HepG2 (cell line): ENCODE data around the gene ZSCAN4. TPM values are rescaled to one million over a fixed set of nuclear protein-coding genes. Genes with fewer than 3 reads are reported as not detected.

Source experiments
- GABPB1 ChIP-seq: IDR thresholded peaks from 2 replicates; pipeline ENCODE4 v1.6.1; 2016; ENCODE audit warnings: mild to moderate bottlenecking, missing genetic modification reagents, moderate library complexity, missing compliant biosample characterization
- IRF9 ChIP-seq: sonication (generic); formaldehyde crosslinking; IDR thresholded peaks from 2 replicates; pipeline ENCODE4 v1.8.0; 2022; ENCODE audit warnings: missing genetic modification reagents, mild to moderate bottlenecking, borderline replicate concordance
- KAT2B ChIP-seq: fragments of 150-350 bp; IDR thresholded peaks from 2 replicates; pipeline ENCODE4 v1.6.1; 2014; ENCODE audit warnings: low read depth, low read length, borderline replicate concordance
- KLF16 ChIP-seq, 2 experiments: sonication (generic) in 1 of 2; formaldehyde crosslinking in 1 of 2; IDR thresholded peaks; 2 replicates each; pipeline versions ENCODE4 v1.6.1 to v1.8.0; 2016 to 2023; ENCODE audit warnings: missing genetic modification reagents in 2 of 2, missing compliant biosample characterization in 1 of 2
- LCORL ChIP-seq, 2 experiments: fragments of 450-650 bp in 1 of 2; sonication (generic) in 1 of 2; formaldehyde crosslinking in 1 of 2; IDR thresholded peaks; 2 replicates each; pipeline versions ENCODE4 v1.5.0 to v1.6.1; 2017 to 2020; ENCODE audit warnings: antibody characterized with exemption in 1 of 2, missing genetic modification reagents in 1 of 2
- RBM22 ChIP-seq: fragments of 200-400 bp; formaldehyde crosslinking; optimal IDR thresholded peaks from 2 replicates; pipeline ENCODE3; 2017; ENCODE audit warnings: mild to moderate bottlenecking, low read length, moderate library complexity
- RBM39 ChIP-seq: fragments of 200-400 bp; formaldehyde crosslinking; IDR thresholded peaks from one replicate; pipeline ENCODE4 v1.6.1; 2018; ENCODE audit warnings: antibody characterized with exemption, mild to moderate bottlenecking, low read depth, low read length; ENCODE audit not compliant: poor library complexity, severe bottlenecking
- RXRA ChIP-seq: sonication (generic); formaldehyde crosslinking; IDR thresholded peaks from 2 replicates; pipeline ENCODE4 v1.5.1; 2020; ENCODE audit warnings: missing genetic modification reagents
- SAP130 ChIP-seq: IDR thresholded peaks from 2 replicates; pipeline ENCODE4 v1.6.1; 2016; ENCODE audit warnings: low read depth
- SATB2 ChIP-seq: sonication (generic); formaldehyde crosslinking; IDR thresholded peaks from 2 replicates; pipeline ENCODE4 v1.5.0; 2020; ENCODE audit warnings: missing genetic modification reagents
- TAF1 ChIP-seq: sonication (generic); formaldehyde crosslinking; IDR thresholded peaks from 2 replicates; pipeline ENCODE4 v1.4.0; 2020; ENCODE audit warnings: missing genetic modification reagents
- TARDBP ChIP-seq: sonication (generic); formaldehyde crosslinking; IDR thresholded peaks from 2 replicates; pipeline ENCODE4 v1.8.0; 2022; ENCODE audit warnings: mild to moderate bottlenecking, missing genetic modification reagents
- TBX2 ChIP-seq: sonication (generic); formaldehyde crosslinking; IDR thresholded peaks from 2 replicates; pipeline ENCODE4 v1.5.0; 2020; ENCODE audit warnings: missing genetic modification reagents, mild to moderate bottlenecking, borderline replicate concordance
- TERF1 ChIP-seq: sonication (generic); formaldehyde crosslinking; IDR thresholded peaks from 2 replicates; pipeline ENCODE4 v1.8.0; 2022; ENCODE audit warnings: mild to moderate bottlenecking, missing genetic modification reagents, moderate library complexity
- ZBTB3 ChIP-seq: sonication (generic); formaldehyde crosslinking; IDR thresholded peaks from 2 replicates; pipeline ENCODE4 v1.4.0; 2020; ENCODE audit warnings: low read depth, mild to moderate bottlenecking, moderate library complexity, missing genetic modification reagents, borderline replicate concordance
- ZBTB38 ChIP-seq: sonication (generic); formaldehyde crosslinking; IDR thresholded peaks from 2 replicates; pipeline ENCODE4 v1.5.1; 2020; ENCODE audit warnings: mild to moderate bottlenecking, missing genetic modification reagents
- ZMAT3 ChIP-seq: sonication (generic); formaldehyde crosslinking; conservative IDR thresholded peaks from 2 replicates; pipeline ENCODE4 v1.7.0; 2021; ENCODE audit warnings: missing genetic modification reagents
- ZNF234 ChIP-seq: sonication (generic); formaldehyde crosslinking; conservative IDR thresholded peaks from 2 replicates; pipeline ENCODE4 v1.5.1; 2020; ENCODE audit warnings: mild to moderate bottlenecking, missing genetic modification reagents
- ZNF510 ChIP-seq: sonication (generic); formaldehyde crosslinking; IDR thresholded peaks from 2 replicates; pipeline ENCODE4 v1.4.0; 2020; ENCODE audit warnings: low read depth, mild to moderate bottlenecking, missing genetic modification reagents
- ZNF776 ChIP-seq: sonication (generic); formaldehyde crosslinking; IDR thresholded peaks from 2 replicates; pipeline ENCODE4 v1.4.0; 2020; ENCODE audit warnings: mild to moderate bottlenecking, missing genetic modification reagents
- ZSCAN25 ChIP-seq: sonication (generic); formaldehyde crosslinking; IDR thresholded peaks from 2 replicates; pipeline ENCODE4 v1.8.0; 2022; ENCODE audit warnings: mild to moderate bottlenecking, missing genetic modification reagents
- ZXDC ChIP-seq: sonication (generic); formaldehyde crosslinking; IDR thresholded peaks from 2 replicates; pipeline ENCODE4 v1.5.0; 2020; ENCODE audit warnings: mild to moderate bottlenecking, missing genetic modification reagents
- polyA plus RNA-seq, 8 experiments: library from polyadenylated mRNA; depleted of rRNA in 3 of 8; stranded (reverse) in 7 of 8; unstranded in 1 of 8; fragments of >200 nt; fragmentation: Illumina TruSeq in 4 of 8; extraction: Trizol in 4 of 8; gene quantifications; 2 replicates each; pipeline versions ENCODE4 v1.2.1 to v1.2.3, GENCODE V29; 2011 to 2016; ENCODE audit warnings: low read depth in 4 of 8, missing spikeins in 1 of 8, mixed read lengths in 1 of 8; ENCODE audit not compliant: insufficient read depth in 1 of 8
- total RNA-seq, 5 experiments: library from RNA; depleted of rRNA; stranded (reverse); fragments of >200 nt; fragmentation: Illumina TruSeq; extraction: Trizol; gene quantifications; 2 replicates each; pipeline ENCODE4 v1.2.3, GENCODE V29; 2016; ENCODE audit warnings: low read depth in 1 of 5
- TF ChIP-seq, protein P1 (sequence below): sonication (generic); formaldehyde crosslinking; IDR thresholded peaks from 2 replicates; pipeline ENCODE4 v1.4.0; 2020; ENCODE audit warnings: missing genetic modification reagents
- TF ChIP-seq, protein P2 (sequence below): sonication (generic); formaldehyde crosslinking; IDR thresholded peaks from 2 replicates; pipeline ENCODE4 v1.4.0; 2020; ENCODE audit warnings: mild to moderate bottlenecking, missing genetic modification reagents

Gene ZSCAN4
- total and polyA plus RNA-seq, 2 of the 13 experiments (the other 11 are each of a cell fraction or from before 2014, with no cell fraction given), result 0.60 to 0.73 TPM

GRCh38 chr19:57682226-57682766 lies 13.6 kb downstream of the ZSCAN4 start (continued):
- TF ChIP-seq ZSCAN25 (no peak), SATB2 (no peak), ZXDC (0 out of 2 replicates have a peak, but pooled peaks have one; percentile 8), ZBTB38 (CRISPR knock-in tag) (no peak), ZNF234 (CRISPR knock-in tag) (0 out of 2 replicates have a peak, but pooled peaks have one; percentile 22), IRF9 (CRISPR knock-in tag) (0 out of 2 replicates have a peak, but pooled peaks have one; percentile 9), LCORL (IDR thresholded peaks at IDR 0.05) (no peak), LCORL (CRISPR knock-in tag; IDR thresholded peaks at IDR 0.05) (0 out of 2 replicates have a peak, but pooled peaks have one; percentile 15), TBX2 (CRISPR knock-in tag) (0 out of 2 replicates have a peak, but pooled peaks have one; percentile 9), ZNF510 (CRISPR knock-in tag) (no peak), ZNF776 (CRISPR knock-in tag) (no peak), RBM39 (peak; percentile 19), ZBTB3 (CRISPR knock-in tag) (no peak), TARDBP (CRISPR knock-in tag) (no peak), RXRA (peak; percentile 7; the same call in 1 of the 2 replicates), RBM22 (no peak), TAF1 (CRISPR knock-in tag) (0 out of 2 replicates have a peak, but pooled peaks have one; percentile 1), ZMAT3 (no peak), KAT2B (no peak), KLF16 (CRISPR knock-in tag; IDR thresholded peaks at IDR 0.05) (no peak), TERF1 (CRISPR knock-in tag) (no peak), GABPB1 (CRISPR knock-in tag) (peak; percentile 8; the same call in 1 of the 2 replicates), SAP130 (CRISPR knock-in tag) (no peak)
- TF ChIP-seq, protein P1, sequence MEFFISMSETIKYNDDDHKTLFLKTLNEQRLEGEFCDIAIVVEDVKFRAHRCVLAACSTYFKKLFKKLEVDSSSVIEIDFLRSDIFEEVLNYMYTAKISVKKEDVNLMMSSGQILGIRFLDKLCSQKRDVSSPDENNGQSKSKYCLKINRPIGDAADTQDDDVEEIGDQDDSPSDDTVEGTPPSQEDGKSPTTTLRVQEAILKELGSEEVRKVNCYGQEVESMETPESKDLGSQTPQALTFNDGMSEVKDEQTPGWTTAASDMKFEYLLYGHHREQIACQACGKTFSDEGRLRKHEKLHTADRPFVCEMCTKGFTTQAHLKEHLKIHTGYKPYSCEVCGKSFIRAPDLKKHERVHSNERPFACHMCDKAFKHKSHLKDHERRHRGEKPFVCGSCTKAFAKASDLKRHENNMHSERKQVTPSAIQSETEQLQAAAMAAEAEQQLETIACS, result no peak
- TF ChIP-seq, protein P2, sequence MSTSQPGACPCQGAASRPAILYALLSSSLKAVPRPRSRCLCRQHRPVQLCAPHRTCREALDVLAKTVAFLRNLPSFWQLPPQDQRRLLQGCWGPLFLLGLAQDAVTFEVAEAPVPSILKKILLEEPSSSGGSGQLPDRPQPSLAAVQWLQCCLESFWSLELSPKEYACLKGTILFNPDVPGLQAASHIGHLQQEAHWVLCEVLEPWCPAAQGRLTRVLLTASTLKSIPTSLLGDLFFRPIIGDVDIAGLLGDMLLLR, result no peak
